HG02642 (cell line): ENCODE data around the gene RINT1.
"Not testable (repeated sequence)": the region's sequence is repeated elsewhere in the genome, so short reads cannot be mapped to it uniquely, and the experiment has no call there.

Experiments
- ATAC-seq: cut with Tn5 transposase; IDR thresholded peaks from one replicate; pipeline ENCODE4 v1.9.1; 2021; ENCODE audit warnings: mild to moderate bottlenecking; ENCODE audit not compliant: unreplicated experiment, poor library complexity

Gene RINT1

DNA sequence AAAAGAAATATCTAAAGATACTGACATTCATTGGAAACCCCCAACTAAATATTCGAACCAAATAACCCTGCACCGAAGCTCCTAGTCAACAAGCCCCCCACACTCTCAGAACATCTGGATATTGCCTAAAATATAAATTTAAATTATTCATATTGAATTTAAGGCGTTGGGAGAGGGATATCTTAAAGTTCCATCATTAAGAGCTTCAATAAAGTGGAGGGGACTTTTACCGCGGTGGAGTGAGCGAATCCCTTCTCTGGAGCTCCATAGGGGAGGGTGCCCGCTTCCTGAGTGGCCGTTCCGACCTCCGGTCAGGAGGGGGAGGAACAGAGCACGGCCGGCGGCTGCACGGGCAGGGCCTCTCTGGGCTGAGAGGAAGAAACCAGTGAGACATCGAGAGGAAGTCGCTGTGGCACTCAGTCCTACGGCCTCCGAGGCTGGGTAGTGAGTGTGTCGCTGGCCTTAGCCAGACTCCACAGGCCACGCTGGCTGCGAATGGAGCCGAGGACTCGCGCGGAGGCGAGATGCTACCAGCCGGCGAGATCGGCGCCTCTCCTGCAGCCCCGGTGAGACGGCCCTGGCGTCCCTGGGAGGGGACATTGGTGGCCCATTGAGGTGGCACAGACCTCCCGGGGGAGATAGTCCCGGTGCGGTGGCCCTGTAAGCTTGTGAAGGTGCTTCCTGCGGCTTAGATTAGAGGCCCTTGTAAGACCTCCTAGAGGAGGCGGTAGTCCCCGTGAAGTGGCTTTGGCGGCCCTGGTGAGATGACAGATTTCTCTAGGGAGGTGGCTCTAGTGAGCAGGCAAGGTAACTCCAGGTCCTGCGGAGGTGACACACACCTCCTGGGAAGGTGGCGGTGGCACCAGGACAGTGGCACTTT is at the start of gene RINT1:
Gene RINT1, plus strand, starts transcription at position 410 of the 880 bp plus-strand sequence. Its CDS starts 115 bp downstream, at position 525.
- peak; percentile 95 for ATAC-seq

DNA sequence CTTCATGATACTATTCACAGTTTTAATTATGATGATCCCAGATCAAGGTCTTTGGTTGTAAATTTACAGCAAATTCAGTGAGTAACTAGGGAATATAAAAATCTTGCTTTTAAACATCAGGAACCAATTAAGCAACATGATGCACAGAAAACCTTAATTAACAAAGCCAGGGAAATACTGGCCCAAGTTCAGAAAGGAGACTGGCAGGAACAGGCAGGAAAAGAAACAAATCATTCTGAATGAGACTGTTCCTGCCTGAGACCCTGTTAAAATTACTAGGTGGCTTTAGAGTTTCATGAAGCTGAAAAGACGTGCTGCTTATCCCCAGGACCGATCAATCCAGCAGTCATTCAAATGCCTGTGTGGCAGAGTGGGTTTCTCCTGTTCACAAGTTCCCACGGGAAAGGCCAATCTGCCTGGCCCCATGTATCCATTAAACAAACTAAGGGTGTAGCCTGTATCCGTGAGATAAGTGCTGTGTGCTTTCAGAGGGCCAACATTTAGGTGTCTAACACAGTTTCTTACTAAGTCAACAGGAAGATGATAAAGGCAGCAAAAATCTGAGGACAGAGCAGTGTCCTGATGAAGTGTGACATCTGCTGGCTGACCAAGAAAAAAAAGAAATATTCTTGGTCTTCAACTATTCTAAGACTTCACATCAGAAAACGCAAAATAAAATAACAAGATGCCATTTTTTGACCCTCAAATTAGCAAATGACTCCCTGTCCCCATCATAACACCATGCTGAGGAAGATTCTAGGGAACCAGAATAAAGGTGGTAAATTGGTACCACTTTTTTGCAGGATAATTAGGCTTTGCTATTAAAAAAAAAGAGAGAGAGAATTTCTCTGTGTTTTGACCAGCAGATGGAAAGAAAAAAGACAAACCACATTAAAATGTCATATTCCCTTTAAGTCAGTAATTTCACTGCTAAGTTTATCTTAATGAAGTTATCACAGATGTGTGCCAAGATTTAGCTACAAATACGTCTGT is 44.1 kb upstream of the RINT1 start:
- ATAC-seq = no peak

DNA sequence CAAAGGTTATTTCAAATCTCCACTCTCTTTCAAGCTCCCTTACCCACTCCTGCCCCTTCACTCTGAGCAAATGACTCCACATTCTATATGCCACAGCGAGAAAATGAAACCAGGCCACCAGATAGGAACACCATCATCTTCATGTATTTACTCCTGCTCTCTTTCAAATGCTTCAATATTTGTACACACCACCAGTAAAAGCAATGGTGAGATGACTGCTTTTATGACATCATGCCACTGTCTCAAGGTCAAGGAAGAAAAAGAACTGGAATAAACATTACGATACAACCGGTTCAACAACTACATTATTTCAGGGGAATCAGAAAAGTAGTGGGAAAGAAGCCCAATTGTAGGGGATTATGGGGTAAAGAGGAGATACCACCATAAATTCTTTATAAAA is 42.6 kb upstream of the RINT1 start:
- ATAC-seq = no peak

DNA sequence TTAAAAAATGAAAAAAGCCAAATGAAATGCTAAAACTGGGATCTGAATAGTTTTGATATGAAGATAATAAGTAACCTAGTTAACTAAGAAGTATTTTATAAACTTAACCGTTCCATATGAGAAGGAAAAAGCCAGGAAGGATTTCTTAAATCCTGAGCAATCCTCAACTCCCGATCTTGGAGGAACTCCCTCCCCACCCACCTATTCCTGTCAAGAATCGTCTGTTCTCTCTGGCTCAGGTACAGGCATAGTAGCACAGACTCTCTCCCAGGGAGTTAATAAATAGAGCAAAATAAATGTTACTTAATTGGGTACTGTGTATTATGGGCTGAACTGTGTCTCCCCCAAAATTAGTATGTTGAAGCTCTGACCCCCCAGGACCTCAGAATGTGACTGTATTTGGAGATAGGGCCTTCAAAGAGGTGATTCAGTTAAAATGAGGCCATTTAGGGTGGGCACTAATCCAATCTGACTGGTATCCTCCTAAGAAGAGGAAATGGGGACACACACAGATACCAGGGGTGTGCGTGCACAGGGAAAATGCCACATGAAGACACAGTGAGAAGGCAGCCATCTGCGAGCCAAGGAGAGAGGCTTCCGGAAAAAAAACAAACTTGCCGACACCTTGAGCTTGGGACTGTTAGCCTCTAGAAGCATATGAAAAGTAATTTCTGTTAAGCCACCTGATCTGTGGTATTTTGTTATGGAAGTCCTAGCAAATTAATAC is 38.6 kb upstream of the RINT1 start:
- ATAC-seq = no peak

DNA sequence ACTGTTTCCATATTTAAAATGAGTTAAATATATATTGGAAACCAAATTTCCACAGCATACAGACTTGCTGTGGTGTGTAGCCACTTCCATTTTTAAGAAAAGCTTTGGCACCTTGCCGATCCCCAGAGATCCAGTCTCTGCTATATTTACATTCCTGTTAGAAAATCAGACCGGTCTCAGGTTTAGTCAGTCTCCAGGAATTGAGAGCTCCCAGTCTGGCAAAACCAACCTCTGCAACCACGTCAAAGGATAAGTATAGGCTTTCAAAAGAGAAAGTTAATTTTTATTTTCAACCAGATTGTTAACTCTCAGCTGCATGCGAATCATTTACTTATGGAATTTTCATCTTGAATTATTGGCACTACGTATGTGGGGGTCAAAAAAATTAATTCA is 38.1 kb upstream of the RINT1 start:
- no peak for ATAC-seq

DNA sequence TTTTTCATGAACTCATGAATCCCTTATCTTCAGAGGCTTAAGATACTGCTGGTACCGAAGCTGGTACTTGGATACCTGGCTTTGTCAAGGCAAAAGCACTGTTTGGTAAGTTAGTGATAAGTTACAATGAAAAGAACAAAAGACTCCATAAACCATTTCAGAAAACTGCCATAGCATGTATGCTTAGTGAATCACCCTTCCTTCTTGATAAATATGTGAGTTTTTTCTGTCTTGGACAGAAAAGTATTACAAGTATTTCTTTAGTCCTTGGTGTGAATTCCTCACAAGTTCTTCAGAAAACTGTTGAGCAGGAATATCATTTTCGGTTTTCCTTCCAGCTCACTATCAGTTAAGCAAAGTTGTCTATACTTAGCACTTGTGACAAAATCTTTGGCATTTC is 35.5 kb upstream of the RINT1 start:
- no peak for ATAC-seq

DNA sequence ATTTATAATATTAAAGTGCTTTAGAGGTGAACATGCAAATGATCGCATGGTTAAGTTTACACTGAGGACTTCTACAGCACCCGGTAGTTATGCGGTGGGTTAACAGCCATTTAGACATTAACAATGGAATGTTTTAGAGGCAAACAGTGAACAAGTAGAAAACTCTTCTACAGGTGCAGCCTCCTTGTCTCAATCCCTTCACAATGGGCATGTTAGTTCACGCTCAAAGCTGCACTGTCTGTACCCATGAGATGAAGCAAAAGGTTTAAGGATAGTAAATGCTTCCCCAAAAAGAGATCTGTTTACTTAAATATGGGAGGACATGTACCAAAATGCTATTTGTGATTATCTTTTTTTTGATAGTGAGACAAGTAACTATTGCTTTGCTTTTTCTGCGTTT is 35.0 kb upstream of the RINT1 start:
- no peak for ATAC-seq

DNA sequence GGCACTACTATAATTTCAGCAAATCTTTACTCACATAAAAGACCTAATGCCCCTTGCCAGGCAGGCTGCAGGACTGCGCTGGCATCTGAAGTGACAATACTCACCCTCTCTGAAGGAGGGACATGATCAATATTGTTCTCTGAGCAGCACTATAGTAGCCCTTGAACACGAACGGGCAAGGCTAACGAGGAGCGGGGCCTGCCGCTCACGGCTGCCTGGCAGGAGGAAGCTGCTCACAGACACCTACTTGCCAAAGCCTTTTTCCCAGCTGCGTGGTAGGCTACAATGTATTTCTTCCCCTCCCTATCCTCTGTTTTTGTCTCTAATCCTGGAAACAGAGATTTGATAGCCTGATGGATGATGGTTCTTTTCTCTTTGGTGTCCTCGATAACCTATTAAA is 29.8 kb upstream of the RINT1 start:
- ATAC-seq = no peak

DNA sequence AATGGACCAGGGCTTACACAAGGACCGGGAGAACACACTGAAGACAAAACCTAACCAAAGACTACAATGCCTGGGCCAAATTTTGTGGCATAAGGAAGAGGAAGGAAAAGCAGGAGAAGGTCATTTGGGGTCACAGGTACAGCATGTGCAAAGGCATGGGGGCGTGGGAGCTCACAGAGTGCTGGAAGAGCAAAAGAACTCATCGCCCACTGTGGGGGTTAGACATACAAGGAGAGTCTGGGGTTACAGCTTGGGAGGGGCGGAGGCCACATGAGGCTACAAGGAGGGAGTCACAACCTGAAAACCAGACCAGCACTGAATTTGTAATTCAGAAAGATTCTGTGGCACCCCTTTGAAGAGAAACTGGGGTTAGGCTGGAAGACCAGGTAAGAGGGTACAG is 19.6 kb upstream of the RINT1 start:
- no peak for ATAC-seq

DNA sequence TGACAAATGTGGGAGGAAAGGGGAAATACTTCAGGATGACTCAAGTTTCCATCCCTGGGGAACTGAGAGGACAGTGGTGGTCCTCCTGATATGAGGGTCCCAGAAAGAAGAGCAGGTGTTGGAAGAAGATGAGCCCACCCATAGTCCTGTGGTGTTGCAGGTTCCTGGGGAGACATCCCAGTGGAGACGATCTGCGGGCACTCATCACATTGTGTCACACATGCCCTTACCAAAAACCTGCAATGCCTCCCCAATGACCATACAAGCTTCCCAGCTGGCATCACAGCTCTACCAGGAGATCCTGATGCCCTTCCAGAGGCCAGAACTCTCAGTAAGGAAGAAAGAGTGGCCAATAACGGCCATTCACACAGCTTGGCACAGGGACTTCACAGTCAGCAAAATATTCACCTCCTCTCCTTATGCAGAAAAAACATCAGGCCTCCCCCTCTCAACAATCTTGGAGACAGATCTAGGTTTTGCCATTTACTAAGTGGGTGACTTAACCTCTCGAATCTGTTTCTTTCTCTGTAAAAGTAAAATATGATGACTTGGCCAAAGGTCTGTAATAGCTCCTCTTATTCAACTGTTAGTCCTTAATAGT is 19.0 kb upstream of the RINT1 start:
- no peak for ATAC-seq

DNA sequence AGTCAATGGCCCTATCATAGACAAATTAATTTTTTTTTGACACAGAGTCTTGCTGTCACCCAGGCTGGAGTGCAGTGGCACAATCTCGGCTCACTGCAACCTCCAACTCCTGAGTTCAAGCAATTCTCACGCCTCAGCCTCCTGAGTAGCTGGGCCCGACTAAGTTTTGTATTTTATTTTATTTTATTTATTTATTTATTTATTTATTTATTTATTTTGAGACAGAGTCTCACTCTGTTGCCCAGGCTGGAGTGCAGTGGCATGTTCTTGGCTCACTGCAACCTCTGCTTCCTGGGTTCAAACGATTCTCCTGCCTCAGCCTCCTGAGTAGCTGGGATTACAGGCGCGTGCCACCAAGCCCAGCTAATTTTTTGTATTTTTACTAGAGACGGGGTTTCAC is 16.4 kb upstream of the RINT1 start:
- not testable (repeated sequence) for ATAC-seq

DNA sequence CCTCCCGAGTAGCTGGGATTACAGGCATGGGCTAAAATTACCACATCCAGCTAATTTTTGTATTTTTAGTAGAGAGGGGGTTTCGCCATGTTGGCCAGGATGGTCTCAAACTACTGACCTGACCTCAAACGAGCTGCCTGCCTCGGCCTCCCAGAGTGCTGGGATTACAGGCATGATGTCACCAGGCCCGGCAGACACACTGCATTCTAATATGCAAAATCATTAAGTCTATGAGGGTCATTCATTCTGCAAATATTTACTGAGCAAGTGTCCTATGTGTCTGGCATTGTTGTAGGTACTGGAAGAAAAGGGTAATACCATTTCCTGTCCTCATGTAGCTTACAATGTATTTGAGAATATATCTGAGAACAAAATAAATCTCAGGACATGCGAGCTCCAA is 12.6 kb upstream of the RINT1 start:
- no peak for ATAC-seq

DNA sequence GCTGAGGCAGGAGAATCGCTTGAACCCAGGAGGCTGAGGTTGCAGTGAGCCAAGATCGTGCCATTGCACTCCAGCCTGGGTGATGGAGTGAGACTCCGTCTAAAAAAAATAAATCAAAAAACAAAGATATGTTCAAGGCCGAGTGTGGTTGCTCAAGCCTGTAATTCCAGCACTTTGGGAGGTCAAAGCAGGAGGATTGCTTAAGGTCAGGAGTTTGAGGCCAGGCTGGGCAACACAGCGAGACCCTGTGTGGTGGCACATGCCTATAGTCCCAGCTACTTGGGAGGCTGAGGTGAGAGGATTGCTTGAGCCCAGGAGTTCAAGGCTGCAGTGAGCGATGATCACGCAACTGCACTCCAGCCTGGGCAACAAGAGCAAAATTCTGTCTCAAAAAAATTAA is 11.4 kb upstream of the RINT1 start:
- not testable (repeated sequence) for ATAC-seq

DNA sequence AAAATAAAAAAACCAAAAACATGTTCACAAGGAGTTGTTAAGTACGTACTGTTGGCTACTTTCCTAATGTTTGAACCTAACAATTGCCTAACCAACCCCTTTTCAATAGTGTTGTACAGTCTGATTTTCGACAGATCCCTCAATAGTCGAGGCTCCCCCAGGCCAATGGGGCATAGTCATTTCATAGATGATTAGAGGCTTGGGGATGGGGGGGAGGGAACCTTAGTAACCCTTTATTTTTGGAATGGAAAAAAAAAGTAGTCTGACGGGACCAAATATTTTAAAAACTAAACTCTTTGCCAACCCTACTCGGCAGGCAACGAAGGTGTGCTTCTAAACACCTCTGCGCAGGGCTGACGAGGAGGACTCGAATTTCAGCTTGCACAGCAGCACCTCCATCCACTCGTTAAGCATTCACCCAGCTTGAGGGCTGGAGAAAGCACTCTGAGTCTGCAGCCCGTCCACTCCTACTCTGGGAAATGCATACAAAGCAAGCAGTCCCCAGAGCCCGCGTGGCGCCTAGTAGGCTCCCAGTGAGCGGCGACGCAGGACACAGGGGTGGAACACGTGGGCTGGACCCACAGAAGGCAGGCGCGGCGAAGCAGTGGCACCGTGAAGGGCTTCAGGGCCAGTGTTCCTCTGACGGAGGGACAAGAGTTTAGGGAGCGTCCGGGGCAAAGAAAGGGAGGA is 10.8 kb upstream of the RINT1 start:
- peak; percentile 39 for ATAC-seq

DNA sequence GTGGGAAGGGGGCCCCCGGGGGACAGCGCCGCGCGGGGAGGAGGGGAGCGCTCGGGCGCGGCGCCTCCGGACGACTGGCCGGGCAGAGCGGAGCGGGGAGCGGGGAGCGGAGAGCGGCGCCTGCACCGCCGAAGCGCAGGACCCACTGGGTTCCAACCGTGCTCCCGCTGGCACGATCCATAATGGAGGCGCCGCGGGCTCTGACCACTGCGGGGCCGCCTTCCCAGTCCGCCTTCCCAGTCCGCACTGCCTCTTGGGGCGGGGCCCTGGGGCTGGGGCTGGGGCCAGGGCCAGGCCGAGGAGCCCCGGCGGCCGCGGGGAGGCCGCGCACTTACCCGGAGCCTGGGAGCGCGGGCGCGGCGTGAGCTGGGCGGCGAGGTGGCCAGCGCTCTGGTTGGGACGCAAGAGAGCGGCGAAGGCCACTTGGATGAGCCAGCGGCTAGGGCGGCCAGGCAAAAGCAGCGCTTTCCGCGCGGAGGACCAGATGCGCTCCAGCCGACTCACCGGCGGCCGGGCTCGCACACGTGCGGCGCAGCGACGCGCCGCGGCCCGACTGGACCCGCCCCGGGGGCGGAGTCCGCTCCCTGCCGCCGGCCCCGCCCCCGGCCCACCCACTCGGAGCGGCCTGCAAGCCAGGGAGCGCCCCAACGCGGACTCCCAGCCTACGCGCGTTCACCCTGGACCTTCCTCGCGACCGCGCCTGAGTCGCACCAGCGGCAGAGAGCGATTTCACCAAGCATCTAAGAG is 10.1 kb upstream of the RINT1 start, which contains the start of gene PUS7:
Gene PUS7, minus strand, starts transcription at position 555 of the 747 bp plus-strand sequence. CDS start 13,759 bp downstream, outside the sequence.
- peak; percentile 87 for ATAC-seq

DNA sequence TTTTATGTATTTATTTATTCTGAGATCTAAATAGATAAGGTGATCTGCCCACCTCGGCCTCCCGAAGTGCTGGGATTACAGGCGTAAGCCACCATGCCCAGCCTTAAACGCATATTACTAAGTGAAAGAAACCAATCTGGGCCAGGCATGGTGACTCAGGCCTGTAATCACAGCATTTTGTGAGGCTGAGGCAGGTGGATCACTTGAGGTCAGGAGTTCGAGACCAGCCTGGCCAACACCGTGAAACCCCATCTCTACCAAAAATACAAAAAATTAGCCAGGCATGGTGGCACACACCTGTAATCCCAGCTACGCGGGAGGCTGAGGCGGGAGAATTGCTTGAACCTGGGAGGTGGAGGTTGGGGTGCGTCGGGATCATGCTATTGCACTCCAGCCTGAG is 7.6 kb upstream of the RINT1 start:
- not testable (repeated sequence) for ATAC-seq

DNA sequence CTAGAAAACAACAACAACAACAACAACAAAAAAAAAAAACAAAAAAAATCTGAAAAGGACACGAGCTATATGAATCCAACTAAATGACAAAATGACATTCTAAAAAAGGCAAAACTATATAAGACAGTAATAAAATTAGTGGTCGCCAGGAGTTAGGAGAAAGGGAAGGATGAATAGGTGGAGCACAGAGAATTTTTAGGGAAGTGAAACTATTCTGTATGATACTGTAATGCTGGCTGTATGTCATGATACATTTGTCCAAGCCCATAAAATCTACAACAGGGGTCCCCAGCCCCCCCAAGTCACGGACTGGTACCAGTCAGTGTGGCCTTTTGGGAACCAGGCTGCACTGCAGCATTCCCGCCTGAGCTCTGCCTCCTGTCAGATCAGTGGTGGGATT is 7.2 kb upstream of the RINT1 start:
- no peak for ATAC-seq

DNA sequence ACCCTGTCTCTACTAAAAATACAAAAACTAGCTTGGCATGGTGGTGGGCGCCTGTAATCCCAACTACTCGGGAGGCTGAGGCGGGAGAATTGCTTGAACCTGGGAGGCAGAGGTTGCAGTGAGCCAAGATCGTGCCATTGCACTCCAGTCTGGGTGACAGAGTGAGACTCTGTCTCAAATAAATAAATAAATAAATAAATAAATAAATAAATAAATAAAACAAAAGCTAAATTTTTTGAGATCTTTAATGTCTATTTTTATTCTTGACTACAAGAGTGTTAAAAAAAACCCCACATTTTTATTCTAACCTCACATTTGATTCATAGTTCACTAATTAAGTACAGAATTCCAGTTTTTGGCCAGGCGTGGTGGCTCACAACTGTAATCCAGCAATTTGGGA is 4.3 kb upstream of the RINT1 start:
- ATAC-seq = not testable (repeated sequence)

DNA sequence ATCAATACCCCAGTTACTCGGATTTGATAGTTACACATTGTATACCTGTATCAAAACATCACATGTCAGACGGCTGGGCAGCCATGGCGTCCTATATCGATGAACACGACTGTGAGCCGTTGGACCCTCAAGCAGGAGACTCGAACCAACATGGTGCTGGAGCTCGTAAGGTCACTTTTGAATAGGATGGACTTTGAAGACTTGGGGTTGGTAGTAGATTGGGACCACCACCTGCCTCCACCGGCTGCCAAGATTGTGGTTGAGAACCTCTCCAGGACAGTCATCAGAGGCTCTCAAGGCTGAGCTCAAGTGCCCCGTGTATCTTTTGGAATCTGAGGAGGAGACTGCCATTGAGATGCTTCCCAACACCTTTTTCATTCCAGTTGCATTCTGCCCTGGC is 1.9 kb upstream of the RINT1 start:
- no peak for ATAC-seq
